GM18526 (cell line): ENCODE measurements around the gene KSR1.

Source experiments
- POLR2A ChIP-seq: IDR thresholded peaks from 3 replicates; pipeline ENCODE4 v1.6.1; 2011; ENCODE audit not compliant: insufficient read length; ENCODE audit errors: extremely low read depth

KSR1 gene

DNA sequence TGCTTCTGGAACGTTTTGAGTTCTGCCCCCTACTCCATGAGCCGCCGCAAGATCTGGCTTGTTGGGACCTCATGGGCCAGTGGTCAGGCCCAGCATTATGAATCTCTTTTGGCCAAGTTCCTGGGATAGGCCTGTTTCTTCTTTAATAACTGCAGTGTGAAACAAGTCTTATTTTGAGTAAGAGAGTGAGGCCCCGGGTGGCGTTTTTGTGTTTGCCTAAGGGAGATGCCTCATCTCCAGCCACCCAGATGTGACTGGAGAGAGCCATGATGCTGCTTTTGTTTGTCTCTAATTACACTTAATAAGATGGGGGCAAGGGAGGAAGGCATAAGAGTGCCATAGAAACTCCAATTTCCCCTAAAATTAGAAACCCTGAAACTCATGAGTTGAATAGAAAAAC lies 39.8 kb downstream of the KSR1 start:
- no peak for TF ChIP-seq POLR2A

DNA sequence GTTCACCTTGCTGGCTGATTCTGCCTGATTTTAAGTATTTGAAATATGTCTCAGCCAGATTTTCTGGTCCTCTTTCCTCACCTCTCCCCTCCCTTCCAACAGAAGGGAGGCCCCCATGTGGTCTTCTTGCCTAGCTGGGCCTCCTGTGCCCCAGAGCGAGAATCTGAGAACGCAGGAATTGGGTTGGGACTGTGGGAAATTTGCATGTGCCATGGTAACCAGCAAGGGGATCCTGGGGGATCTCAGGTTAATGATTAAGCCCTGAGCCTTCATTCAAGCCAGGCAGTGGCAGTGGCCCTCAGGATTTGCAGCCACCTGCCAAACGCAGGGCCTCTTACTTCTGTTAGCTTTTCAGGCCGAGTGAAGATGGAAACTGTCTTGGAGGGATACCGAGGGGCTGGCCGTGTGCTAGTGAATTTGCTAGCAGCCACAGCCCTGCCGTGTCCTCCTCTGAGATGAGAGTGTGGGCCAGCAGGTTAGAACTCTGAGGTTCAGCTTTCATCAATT lies 40.2 kb downstream of the KSR1 start:
- TF ChIP-seq POLR2A, result peak; percentile 39

DNA sequence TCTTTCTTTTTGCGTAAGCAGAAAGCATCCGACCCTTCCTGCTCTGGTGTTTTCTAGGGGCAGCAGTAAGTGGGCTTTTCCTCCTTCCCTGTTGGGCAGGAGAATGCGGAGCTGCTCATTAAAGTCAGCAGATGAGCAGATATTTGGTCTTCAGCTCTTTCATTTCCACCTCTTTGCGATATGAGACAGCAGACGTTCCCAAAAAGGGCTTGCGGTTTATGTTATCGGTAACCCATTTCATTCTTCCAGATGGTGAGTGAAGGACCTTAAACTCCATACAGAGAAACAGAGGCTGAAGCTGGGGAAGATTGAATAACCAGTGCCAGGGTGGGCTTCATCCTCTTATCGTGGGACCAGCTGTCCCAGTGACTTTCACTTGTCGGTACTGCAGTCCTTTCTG lies 40.7 kb downstream of the KSR1 start:
- TF ChIP-seq POLR2A, result no peak

GRCh38 chr17:27497696-27498095 lies 41.4 kb downstream of the KSR1 start:
- TF ChIP-seq POLR2A, result peak; percentile 13

GRCh38 chr17:27498615-27499309 lies 42.5 kb downstream of the KSR1 start:
- TF ChIP-seq POLR2A, result no peak

DNA sequence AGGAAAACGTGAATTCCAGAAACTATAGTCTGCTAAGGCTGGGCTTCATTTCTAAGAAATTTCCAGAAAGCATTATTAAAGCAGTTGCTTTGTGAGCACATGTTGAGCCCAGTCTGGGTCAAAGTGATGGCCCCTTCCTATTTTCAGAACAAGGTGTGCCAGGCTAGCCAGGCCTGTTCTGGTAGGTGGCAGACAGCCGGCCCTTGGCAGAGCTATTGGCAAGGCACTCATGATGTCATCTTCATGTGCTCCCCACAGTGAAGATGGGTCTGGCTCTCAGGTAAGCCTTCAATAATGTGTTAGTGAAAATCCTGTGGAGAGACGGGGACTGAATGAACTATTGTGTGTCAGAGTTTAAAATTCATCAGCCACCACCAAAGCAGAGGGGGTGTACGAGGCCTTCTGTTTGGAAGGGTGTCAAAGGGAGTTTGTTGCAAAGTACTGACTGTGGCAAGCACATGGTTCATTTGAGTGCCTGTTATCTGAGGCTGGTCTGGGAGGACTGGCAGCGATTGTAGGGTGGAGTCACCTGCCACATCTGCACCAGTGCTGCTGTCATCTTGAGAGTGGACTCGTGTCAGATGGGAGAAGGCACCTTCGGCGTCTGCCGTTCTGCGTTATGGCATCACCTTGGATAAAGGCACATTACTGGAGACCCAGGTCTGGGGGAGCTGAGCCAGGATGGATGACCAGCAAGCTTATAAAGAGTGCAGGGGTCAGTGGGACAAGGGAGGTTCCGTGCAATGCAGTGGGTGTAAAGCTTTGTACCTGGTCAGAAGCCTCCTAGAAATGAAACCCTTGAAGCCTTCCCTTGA lies 43.4 kb downstream of the KSR1 start:
- no peak for TF ChIP-seq POLR2A

- no peak for TF ChIP-seq POLR2A
These were observed 46.5 kb downstream of the KSR1 start for GRCh38 chr17:27502526-27503324.

DNA sequence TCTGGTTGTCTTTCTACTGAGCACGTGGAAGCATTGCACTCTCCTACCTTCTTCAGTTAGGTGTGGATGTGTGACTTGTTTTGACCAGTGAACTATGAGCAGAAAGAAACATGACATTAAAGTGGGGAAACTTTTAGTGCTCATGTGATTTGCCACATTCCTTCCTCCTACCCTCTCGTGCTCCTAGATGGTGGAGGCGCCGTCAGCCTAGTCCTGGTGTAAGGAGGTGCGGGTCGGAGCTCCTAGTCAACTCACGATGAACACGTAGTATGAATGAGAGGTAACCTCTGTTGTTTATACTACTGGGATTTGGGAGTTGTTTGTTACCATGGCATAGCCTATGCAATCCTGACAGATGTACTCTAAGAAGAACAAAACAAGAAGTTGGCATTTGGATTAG lies 47.4 kb downstream of the KSR1 start:
- TF ChIP-seq POLR2A, result no peak

- no peak for TF ChIP-seq POLR2A
These were observed 48.1 kb downstream of the KSR1 start for GRCh38 chr17:27504188-27504995.

GRCh38 chr17:27506348-27507218 lies 50.3 kb downstream of the KSR1 start:
- no peak for TF ChIP-seq POLR2A

- TF ChIP-seq POLR2A, result no peak
These were observed 55.1 kb downstream of the KSR1 start for GRCh38 chr17:27511168-27511883.

- TF ChIP-seq POLR2A, result no peak
These were observed 55.8 kb downstream of the KSR1 start for GRCh38 chr17:27512031-27512430.

DNA sequence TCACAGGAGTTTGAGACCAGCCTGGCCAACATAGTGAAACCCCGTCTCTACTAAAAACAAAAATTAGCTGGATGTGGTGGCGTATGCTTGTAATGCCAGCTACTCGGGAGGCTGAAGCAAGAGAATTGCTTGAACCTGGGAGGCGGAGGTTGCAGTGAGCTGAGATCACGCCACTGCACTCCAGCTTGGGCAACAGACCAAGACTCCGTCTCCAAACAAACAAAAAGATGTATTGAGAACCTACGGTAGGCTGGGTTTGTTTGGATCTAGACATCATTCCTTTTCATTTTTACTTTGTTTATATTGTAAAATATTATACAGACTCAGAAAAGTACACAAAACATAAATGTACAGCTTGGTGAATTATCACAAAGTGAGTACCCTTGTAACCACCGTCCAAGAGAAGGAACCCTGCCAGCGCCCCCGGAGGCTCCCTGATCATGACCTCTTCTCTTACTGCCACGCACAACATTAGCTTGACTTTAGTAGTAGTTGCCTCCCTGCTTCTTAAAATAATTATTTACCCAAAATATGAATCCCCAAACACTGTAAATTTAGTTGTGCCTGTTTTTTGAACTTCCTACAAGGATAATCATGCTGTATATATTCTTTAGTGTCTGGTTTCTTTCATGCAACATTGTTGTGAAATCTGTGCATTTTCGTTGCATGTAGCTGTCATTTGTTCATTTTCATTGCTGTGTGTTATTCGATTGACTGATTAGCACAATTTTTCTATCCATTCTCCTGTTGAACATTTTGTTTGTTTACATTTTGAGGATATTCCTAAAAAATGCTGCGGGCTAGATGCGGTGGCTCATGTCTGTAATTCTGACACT lies 56.5 kb downstream of the KSR1 start:
- TF ChIP-seq POLR2A, result no peak

DNA sequence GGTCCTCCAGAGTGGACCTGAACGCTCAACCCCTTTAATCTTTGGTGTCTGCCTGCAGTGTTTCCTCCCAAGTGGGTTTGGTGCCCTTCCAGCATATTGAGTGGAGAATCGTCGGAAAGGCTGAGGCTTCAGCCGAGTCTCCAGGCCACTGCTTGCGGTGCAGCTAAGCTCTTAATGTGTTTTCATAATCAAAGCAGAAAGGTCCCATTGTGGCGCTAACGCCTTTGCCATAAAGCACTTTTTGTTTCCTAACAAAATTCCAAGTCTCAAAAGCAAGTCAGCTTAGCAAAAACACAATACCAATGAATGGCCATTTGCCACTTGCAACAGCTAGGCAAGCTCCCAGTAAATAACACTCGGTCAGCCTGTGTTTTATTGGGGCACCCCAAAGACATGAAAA lies 57.6 kb downstream of the KSR1 start:
- no peak for TF ChIP-seq POLR2A
